BLaER1 treated with 17β-estradiol and CSF1 and Interleukin-3, amounts not matched to agents 10 nM and 100 nM (cell line): ENCODE measurements around the gene ERCC6L.
A peak's percentile ranks its signal among the peaks of the same experiment; 100 is the strongest.

Experiments used
- H3K27ac ChIP-seq, 11 experiments: shearing (Covaris generic); formaldehyde crosslinking; 2 replicates each; pipeline ENCODE4 v1.8.1; 2022
- H3K27me3 ChIP-seq, 11 experiments: shearing (Covaris generic); formaldehyde crosslinking; 2 replicates each; pipeline ENCODE4 v1.8.1; 2022
- H3K36me3 ChIP-seq, 11 experiments: shearing (Covaris generic); formaldehyde crosslinking; 2 replicates each; pipeline ENCODE4 v1.8.1; 2022
- H3K4me1 ChIP-seq, 10 experiments: shearing (Covaris generic); formaldehyde crosslinking; 2 replicates each; pipeline ENCODE4 v1.8.1; 2022
- H3K4me2 ChIP-seq, 11 experiments: shearing (Covaris generic); formaldehyde crosslinking; 2 replicates each; pipeline ENCODE4 v1.8.1; 2022
- H3K4me3 ChIP-seq, 10 experiments: shearing (Covaris generic); formaldehyde crosslinking; 2 replicates each; pipeline ENCODE4 v1.8.1; 2022
- H3K9ac ChIP-seq, 11 experiments: shearing (Covaris generic); formaldehyde crosslinking; 2 replicates each; pipeline ENCODE4 v1.8.1; 2022
- H3K9me3 ChIP-seq, 11 experiments: shearing (Covaris generic); formaldehyde crosslinking; replicated peaks in 1 of 11; 2 replicates each; pipeline ENCODE4 v1.8.1; 2022
- H4K20me1 ChIP-seq, 11 experiments: shearing (Covaris generic); formaldehyde crosslinking; 2 replicates each; pipeline ENCODE4 v1.8.1; 2022
- Cebpa-rat ChIP-seq, 11 experiments: shearing (Covaris generic); IDR thresholded peaks; 2 replicates each; pipeline ENCODE4 v1.8.1; 2022

The ERCC6L gene

GRCh38 chrX:72255864-72256263, 17.0 kb upstream of the ERCC6L start:
- Histone ChIP-seq H3K4me2 (no peak overlapping the region), H3K4me3 (no peak overlapping the region)
- no peak for TF ChIP-seq Cebpa-rat (IDR thresholded peaks at IDR 0.05)

DNA sequence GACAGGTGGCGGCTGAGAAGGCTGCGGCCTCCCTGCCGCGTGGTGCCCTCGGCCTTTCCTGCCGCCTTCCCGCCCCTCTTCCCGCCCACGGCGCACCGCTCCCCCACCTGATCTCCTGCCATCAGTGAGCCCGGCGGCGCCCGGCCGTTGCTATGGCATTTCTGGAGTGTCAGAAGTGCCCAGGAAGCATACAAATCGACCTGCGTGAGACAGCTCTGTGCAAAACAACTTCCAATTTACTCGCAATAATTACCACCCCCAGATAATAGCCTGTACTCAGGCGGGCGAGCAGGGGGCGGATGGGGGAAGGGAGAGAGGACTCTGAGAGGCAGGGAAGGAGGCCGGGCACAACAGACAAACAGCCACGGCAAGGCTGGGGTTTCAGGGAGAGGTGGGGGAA, 16.6 kb upstream of the ERCC6L start:
- Histone ChIP-seq H4K20me1 (peaks cover 0 to 7% (median 0%) of the 10 kb centered on the region in 11 experiments; a peak in 2 of 22 replicates), H3K4me1 (no peaks in the 10 kb centered on the region), H3K4me3 (no peak overlapping the region), H3K9ac (no peak overlapping the region), H3K4me2 (no peak overlapping the region), H3K36me3 (no peaks in the 10 kb centered on the region), H3K27me3 (no peaks in the 10 kb centered on the region), H3K9me3 (no peaks in the 10 kb centered on the region), H3K27ac (no peak overlapping the region)
- no peak for TF ChIP-seq Cebpa-rat (IDR thresholded peaks at IDR 0.05)

More at GRCh38 chrX:72255864-72256263, 17.0 kb upstream of the ERCC6L start:
- no peaks in the 10 kb centered on the region for H3K9me3 ChIP-seq
- H3K36me3 ChIP-seq, result no peaks in the 10 kb centered on the region
- no peaks in the 10 kb centered on the region for H3K27me3 ChIP-seq
- no peak overlapping the region for H3K9ac ChIP-seq
- no peaks in the 10 kb centered on the region for H3K4me1 ChIP-seq
- H3K27ac ChIP-seq, result no peak overlapping the region
- H4K20me1 ChIP-seq, result peaks cover 0 to 7% (median 0%) of the 10 kb centered on the region in 11 experiments; a peak in 2 of 22 replicates

- H3K27ac ChIP-seq, result no peak overlapping the region
- no peaks in the 10 kb centered on the region for H3K27me3 ChIP-seq
- no peak for TF ChIP-seq Cebpa-rat (IDR thresholded peaks at IDR 0.05)
- no peaks in the 10 kb centered on the region for H3K36me3 ChIP-seq
- no peak overlapping the region for H3K4me3 ChIP-seq
- H4K20me1 ChIP-seq, result peaks cover 0 to 7% (median 0%) of the 10 kb centered on the region in 11 experiments; a peak in 1 of 22 replicates
- H3K4me2 ChIP-seq, result no peak overlapping the region
- no peak overlapping the region for H3K9ac ChIP-seq
- no peaks in the 10 kb centered on the region for H3K9me3 ChIP-seq
- H3K4me1 ChIP-seq, result no peaks in the 10 kb centered on the region
Measured at GRCh38 chrX:72254816-72255215, 16.0 kb upstream of the ERCC6L start.

- no peaks in the 10 kb centered on the region for H3K36me3 ChIP-seq
- H3K4me3 ChIP-seq, result no peak overlapping the region
- H3K27ac ChIP-seq, result no peak overlapping the region
- peaks cover 0 to 7% (median 0%) of the 10 kb centered on the region in 11 experiments; a peak in 1 of 22 replicates for H4K20me1 ChIP-seq
- H3K4me1 ChIP-seq, result no peaks in the 10 kb centered on the region
- no peak overlapping the region for H3K4me2 ChIP-seq
- H3K9ac ChIP-seq, result no peak overlapping the region
- H3K9me3 ChIP-seq, result no peaks in the 10 kb centered on the region
- no peaks in the 10 kb centered on the region for H3K27me3 ChIP-seq
- no peak for TF ChIP-seq Cebpa-rat (IDR thresholded peaks at IDR 0.05)
Measured at GRCh38 chrX:72253686-72254085, 14.9 kb upstream of the ERCC6L start.

- Histone ChIP-seq H3K27ac (no peak overlapping the region), H3K4me1 (no peaks in the 10 kb centered on the region), H4K20me1 (no peaks in the 10 kb centered on the region), H3K36me3 (no peaks in the 10 kb centered on the region), H3K9me3 (no peaks in the 10 kb centered on the region), H3K4me2 (no peak overlapping the region), H3K9ac (no peak overlapping the region), H3K27me3 (peaks cover 0 to under 1% (median 0%) of the 10 kb centered on the region in 11 experiments; a peak in 2 of 22 replicates), H3K4me3 (no peak overlapping the region)
- TF ChIP-seq Cebpa-rat (IDR thresholded peaks at IDR 0.05), result no peak
Measured at GRCh38 chrX:72247206-72247942, 8.5 kb upstream of the ERCC6L start.

- no peak overlapping the region for H3K27ac ChIP-seq
- H3K4me3 ChIP-seq, result no peak overlapping the region
- no peaks in the 10 kb centered on the region for H3K4me1 ChIP-seq
- H3K9ac ChIP-seq, result no peak overlapping the region
- no peak overlapping the region for H3K4me2 ChIP-seq
- peaks cover 0 to 3% (median 0%) of the 10 kb centered on the region in 11 experiments; a peak in 3 of 22 replicates for H3K27me3 ChIP-seq
- H4K20me1 ChIP-seq, result no peaks in the 10 kb centered on the region
- no peaks in the 10 kb centered on the region for H3K36me3 ChIP-seq
- no peak for TF ChIP-seq Cebpa-rat (IDR thresholded peaks at IDR 0.05)
- H3K9me3 ChIP-seq, result no peaks in the 10 kb centered on the region
Measured at GRCh38 chrX:72245461-72246089, 6.7 kb upstream of the ERCC6L start.

DNA sequence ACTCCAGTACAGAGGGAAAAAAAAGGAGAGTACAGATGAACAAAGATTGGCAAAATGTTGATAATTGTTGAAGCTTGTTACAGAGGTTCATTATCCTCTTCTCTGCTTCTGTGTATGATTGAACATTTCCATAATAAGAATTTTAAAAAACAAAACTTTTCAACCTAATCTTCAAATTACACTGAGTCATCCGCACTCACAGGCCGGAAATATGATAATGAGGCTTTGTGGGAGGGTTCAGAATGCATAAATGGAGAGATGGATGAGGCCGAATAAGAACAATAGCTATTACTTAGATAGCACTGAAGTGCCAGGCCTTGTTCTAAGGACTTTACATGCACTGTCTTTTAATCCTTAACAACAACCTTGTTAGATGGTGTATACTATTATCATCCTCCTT, 4.6 kb upstream of the ERCC6L start:
- no peak for TF ChIP-seq Cebpa-rat (IDR thresholded peaks at IDR 0.05)
- no peak overlapping the region for H3K4me2 ChIP-seq
- no peaks in the 10 kb centered on the region for H3K36me3 ChIP-seq
- H3K27me3 ChIP-seq, result peaks cover 0 to 3% (median 0%) of the 10 kb centered on the region in 11 experiments; a peak in 3 of 22 replicates
- no peaks in the 10 kb centered on the region for H4K20me1 ChIP-seq
- no peak overlapping the region for H3K27ac ChIP-seq
- no peak overlapping the region for H3K4me3 ChIP-seq
- H3K9ac ChIP-seq, result peak overlapping the region in 1 of 11 experiments; percentile 16; a peak in 1 of 22 replicates
- H3K4me1 ChIP-seq, result peaks cover 0 to 2% (median under 1%) of the 10 kb centered on the region in 10 experiments; a peak in 4 of 20 replicates
- peaks cover 0 to 6% (median 0%) of the 10 kb centered on the region in 11 experiments; a peak in 3 of 22 replicates for H3K9me3 ChIP-seq

DNA sequence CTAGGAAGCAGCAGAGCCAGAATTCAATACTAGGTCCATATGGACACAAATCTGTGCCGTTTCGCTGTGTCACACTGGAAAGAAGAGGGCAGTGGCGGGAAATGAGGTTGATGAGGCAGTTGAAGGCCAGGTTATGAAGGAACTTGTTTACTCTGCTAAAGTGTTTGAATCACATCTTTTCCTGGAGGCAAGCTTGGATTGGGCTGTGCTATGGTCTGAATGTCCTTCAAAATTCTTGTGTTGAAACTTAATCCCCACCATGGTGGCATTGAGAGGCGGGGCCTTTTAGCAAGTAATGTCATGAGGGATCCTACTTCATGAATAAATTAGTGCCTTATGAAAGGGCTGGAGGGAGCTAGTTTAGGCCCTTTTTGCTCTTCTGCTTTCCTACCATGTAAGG, 2.1 kb upstream of the ERCC6L start:
- TF ChIP-seq Cebpa-rat (IDR thresholded peaks at IDR 0.05), result no peak
- no peak overlapping the region for H3K9ac ChIP-seq
- peaks cover 0 to 3% (median 0%) of the 10 kb centered on the region in 11 experiments; a peak in 3 of 22 replicates for H3K27me3 ChIP-seq
- H3K4me3 ChIP-seq, result no peak overlapping the region
- H3K36me3 ChIP-seq, result peaks cover 0 to 13% (median 0%) of the 10 kb centered on the region in 11 experiments; a peak in 2 of 22 replicates
- no peak overlapping the region for H3K27ac ChIP-seq
- no peaks in the 10 kb centered on the region for H4K20me1 ChIP-seq
- peaks cover 3 to 10% (median 6%) of the 10 kb centered on the region in 10 experiments; a peak in 12 of 20 replicates for H3K4me1 ChIP-seq
- no peak overlapping the region for H3K4me2 ChIP-seq
- H3K9me3 ChIP-seq, result peaks cover 0 to 6% (median 0%) of the 10 kb centered on the region in 11 experiments; a peak in 3 of 22 replicates

GRCh38 chrX:72238183-72238582, 644 bp downstream of the ERCC6L start:
- Histone ChIP-seq H3K4me1 (peaks cover 3 to 10% (median 6%) of the 10 kb centered on the region in 10 experiments; a peak in 12 of 20 replicates), H3K9me3 (peaks cover 0 to 6% (median 0%) of the 10 kb centered on the region in 11 experiments; a peak in 3 of 22 replicates), H3K4me2 (peak overlapping the region; percentile 64 to 90 (median 79)), H3K27ac (peak overlapping the region in 6 of 11 experiments; percentile 40 to 67 (median 54); a peak in 6 of 22 replicates), H3K27me3 (peaks cover 0 to 3% (median 0%) of the 10 kb centered on the region in 11 experiments; a peak in 3 of 22 replicates), H4K20me1 (no peaks in the 10 kb centered on the region), H3K9ac (peak overlapping the region in 10 of 11 experiments; percentile 63 to 78 (median 72); a peak in 18 of 22 replicates), H3K36me3 (peaks cover 0 to 13% (median 0%) of the 10 kb centered on the region in 11 experiments; a peak in 3 of 22 replicates), H3K4me3 (peak overlapping the region; percentile 49 to 76 (median 67))
- TF ChIP-seq Cebpa-rat (IDR thresholded peaks at IDR 0.05), result no peak
